Activated CD8-positive, alpha-beta memory T cell treated with anti-CD3 and anti-CD28 coated beads, Interleukin-2, amount 10 ng/mL, durations not matched to agents 7 days and 5 days (primary cell): ENCODE data around the gene DEPDC5. TPM values are rescaled to one million over a fixed set of nuclear protein-coding genes. Genes with fewer than 3 reads are reported as not detected.

Source experiments
- ATAC-seq: fragments of 150-1000 bp; cut with Tn5 transposase; one replicate; pipeline ENCODE4 v1.10.0; 2021; ENCODE audit warnings: moderate library complexity
- CTCF ChIA-PET: fragments of 350-600 bp; sonication (Branson Sonifier 250); formaldehyde crosslinking; loops from one replicate; lab custom pipeline; 2021; ENCODE audit warnings: antibody characterized with exemption; lab: Charles Lee
- DNase-seq: peaks from one replicate; pipeline ENCODE4 v3.0.0-alpha.2; 2020
- H3K27ac Mint-ChIP-seq: one replicate; pipeline ENCODE4 v1.8.0; 2021; ENCODE audit warnings: mild to moderate bottlenecking, mixed read lengths
- H3K27me3 Mint-ChIP-seq: one replicate; pipeline ENCODE4 v1.8.0; 2021; ENCODE audit warnings: mixed read lengths
- H3K36me3 Mint-ChIP-seq: one replicate; pipeline ENCODE4 v1.8.0; 2021; ENCODE audit warnings: mild to moderate bottlenecking, mixed read lengths
- H3K4me1 Mint-ChIP-seq: one replicate; pipeline ENCODE4 v1.8.0; 2021; ENCODE audit warnings: mixed read lengths
- H3K4me3 Mint-ChIP-seq: one replicate; pipeline ENCODE4 v1.8.0; 2021; ENCODE audit warnings: mild to moderate bottlenecking, moderate library complexity, mixed read lengths
- H3K9me3 Mint-ChIP-seq: one replicate; pipeline ENCODE4 v1.8.0; 2022; ENCODE audit warnings: low read depth, mixed read lengths
- total RNA-seq, 2 experiments: library from RNA; stranded (reverse); gene quantifications; one replicate each; pipeline ENCODE4 v1.2.3, GENCODE V29; 2021

The DEPDC5 gene
- total RNA-seq, 2 experiments from 2014 or later: 45.7 to 50.3 TPM

GRCh38 chr22:31920306-31920705, 166.5 kb downstream of the DEPDC5 start:
- no peaks in the 10 kb centered on the region for H3K36me3 Mint-ChIP-seq
- peaks cover 26% of the 10 kb centered on the region for H3K4me1 Mint-ChIP-seq
- H3K27me3 Mint-ChIP-seq: peaks cover 9% of the 10 kb centered on the region
- H3K4me3 Mint-ChIP-seq: no peak overlapping the region
- H3K27ac Mint-ChIP-seq: no peak overlapping the region
- DNase-seq (no peak), ATAC-seq (no peak)
- CTCF ChIA-PET: no interaction called here
- no peaks in the 10 kb centered on the region for H3K9me3 Mint-ChIP-seq

DNA sequence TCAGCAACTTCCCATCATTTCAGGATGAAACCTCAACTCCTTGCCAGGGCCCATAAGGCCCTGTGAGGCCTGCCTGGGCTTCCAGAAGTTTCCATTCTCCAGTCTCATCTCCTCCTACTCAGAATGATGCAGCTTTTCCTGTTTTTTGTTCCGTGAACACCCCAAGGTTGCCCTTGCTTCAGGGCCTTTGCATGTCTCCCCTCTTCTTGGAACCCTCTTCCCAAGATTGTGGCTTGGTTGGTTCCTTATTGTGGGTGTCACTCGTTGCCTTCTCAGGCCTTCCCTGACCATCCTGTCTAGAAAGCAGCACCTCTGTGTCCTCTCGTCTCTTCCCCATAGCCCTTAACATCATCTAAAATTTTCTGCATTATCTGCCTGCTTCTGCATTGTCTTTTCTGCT, 167.3 kb downstream of the DEPDC5 start:
- DNase-seq (no peak), ATAC-seq (no peak)
- H3K4me3 Mint-ChIP-seq: no peak overlapping the region
- no peak overlapping the region for H3K27ac Mint-ChIP-seq
- H3K4me1 Mint-ChIP-seq: peaks cover 26% of the 10 kb centered on the region
- CTCF ChIA-PET: no interaction called here
- no peaks in the 10 kb centered on the region for H3K9me3 Mint-ChIP-seq
- peaks cover 14% of the 10 kb centered on the region for H3K27me3 Mint-ChIP-seq
- H3K36me3 Mint-ChIP-seq: no peaks in the 10 kb centered on the region

DNA sequence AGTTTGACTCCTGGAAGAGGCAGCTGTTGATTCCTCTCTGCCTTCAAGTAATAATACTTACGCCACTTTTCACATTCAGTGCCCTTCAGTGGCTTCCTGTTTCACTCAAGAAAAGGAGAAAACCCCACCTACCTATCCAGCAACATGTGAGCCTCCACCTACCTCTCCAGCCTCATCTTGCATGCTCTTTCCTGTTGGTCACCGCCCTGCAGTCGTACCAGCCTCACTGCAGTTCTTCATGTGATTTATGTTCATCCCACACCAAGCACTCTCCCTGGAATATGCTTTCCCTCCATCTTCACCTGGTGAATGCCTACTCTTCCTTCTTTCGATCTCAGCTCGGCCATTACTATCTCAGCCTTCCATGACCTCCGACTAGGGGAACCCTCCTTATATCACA, 168.7 kb downstream of the DEPDC5 start:
- no peak for DNase-seq
- Mint-ChIP-seq H3K9me3 (no peaks in the 10 kb centered on the region), H3K4me1 (peaks cover 15% of the 10 kb centered on the region), H3K27ac (no peak overlapping the region), H3K27me3 (peaks cover 23% of the 10 kb centered on the region), H3K4me3 (no peak overlapping the region), H3K36me3 (no peaks in the 10 kb centered on the region)
- ATAC-seq: no peak
- CTCF ChIA-PET: no interaction called here

DNA sequence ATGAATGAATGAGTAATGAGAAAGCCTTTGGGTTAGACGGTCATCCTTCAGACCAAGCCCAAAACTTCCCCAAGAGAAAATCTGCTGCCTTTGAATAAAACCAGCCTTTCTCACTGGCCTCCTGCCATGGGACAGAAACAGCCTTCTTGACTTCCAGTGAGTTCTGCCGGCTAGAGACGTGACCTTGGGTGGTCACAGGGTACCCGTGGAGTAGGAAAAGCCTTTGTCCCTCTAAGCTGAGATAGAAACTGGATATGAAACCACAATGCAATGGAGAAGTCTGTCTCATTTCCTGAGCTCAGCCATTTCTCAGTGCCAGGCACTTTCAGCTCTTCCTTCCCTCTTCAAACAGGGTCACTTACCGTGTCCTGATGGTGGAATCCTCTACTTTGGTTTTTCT, 169.3 kb downstream of the DEPDC5 start:
- Mint-ChIP-seq H3K27ac (no peak overlapping the region), H3K4me1 (peaks cover 10% of the 10 kb centered on the region), H3K9me3 (no peaks in the 10 kb centered on the region), H3K4me3 (no peak overlapping the region), H3K27me3 (peaks cover 26% of the 10 kb centered on the region), H3K36me3 (no peaks in the 10 kb centered on the region)
- ATAC-seq: no peak
- DNase-seq: no peak
- CTCF ChIA-PET: no interaction called here

GRCh38 chr22:31923747-31924146, 169.9 kb downstream of the DEPDC5 start:
- CTCF ChIA-PET: no interaction called here
- Mint-ChIP-seq H3K4me3 (no peak overlapping the region), H3K27ac (no peak overlapping the region), H3K9me3 (no peaks in the 10 kb centered on the region), H3K36me3 (no peaks in the 10 kb centered on the region), H3K4me1 (peaks cover 8% of the 10 kb centered on the region), H3K27me3 (peaks cover 28% of the 10 kb centered on the region)
- DNase-seq (no peak), ATAC-seq (no peak)

DNA sequence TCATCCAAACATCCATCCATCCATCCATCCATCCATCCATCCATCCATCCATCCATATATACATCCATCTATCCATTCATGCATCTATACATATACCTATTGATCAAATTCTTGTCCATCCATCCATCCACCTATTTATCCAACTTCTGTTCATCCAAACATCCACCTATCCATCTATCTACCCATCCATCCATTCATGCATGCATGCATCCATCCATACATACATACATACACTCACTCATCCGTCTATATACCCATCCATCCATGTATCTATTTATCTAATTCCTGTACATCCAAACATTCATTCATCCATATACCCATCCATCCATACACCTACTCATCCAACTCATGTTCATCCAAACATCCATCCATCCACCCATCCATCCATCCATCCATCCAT, 171.2 kb downstream of the DEPDC5 start:
- Mint-ChIP-seq H3K4me3 (no peak overlapping the region), H3K4me1 (peaks cover 8% of the 10 kb centered on the region)
- CTCF ChIA-PET: no interaction called here

DNA sequence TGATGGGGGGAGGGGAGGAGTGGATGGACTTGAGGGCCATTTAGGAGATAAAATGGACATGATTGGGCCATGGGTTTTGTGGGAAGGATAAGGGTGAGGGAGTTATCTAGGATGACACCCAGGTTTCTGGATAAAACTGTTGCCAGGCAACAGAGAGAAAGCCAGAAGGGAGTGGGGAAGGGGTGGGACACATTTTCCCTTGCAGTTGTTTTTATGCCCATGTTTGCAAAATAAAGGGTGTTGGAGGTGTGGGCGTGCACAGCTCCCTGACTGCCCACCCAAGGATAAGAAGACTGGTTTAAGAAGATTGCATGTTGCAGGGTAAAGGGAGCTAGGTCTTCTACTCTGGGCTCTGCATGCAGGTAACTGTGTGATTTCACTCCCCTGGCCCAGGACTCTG, 172.2 kb downstream of the DEPDC5 start:
- CTCF ChIA-PET: interaction anchor here (1.4 kb wide), 1 partner anchor 17 kb away, joined by 3 read pairs; no protein-coding TSS in a partner anchor
- H3K27me3 Mint-ChIP-seq: peaks cover 33% of the 10 kb centered on the region
- no peak overlapping the region for H3K4me3 Mint-ChIP-seq
- H3K27ac Mint-ChIP-seq: no peak overlapping the region
- H3K9me3 Mint-ChIP-seq: no peaks in the 10 kb centered on the region
- ATAC-seq: no peak
- peaks cover 8% of the 10 kb centered on the region for H3K4me1 Mint-ChIP-seq
- DNase-seq: no peak
- H3K36me3 Mint-ChIP-seq: no peaks in the 10 kb centered on the region

More for the DNA sequence above, 171.2 kb downstream of the DEPDC5 start:
- no peak for DNase-seq
- Mint-ChIP-seq H3K9me3 (no peaks in the 10 kb centered on the region), H3K36me3 (no peaks in the 10 kb centered on the region), H3K27me3 (peaks cover 33% of the 10 kb centered on the region), H3K27ac (no peak overlapping the region)
- no peak for ATAC-seq

- Mint-ChIP-seq H3K4me3 (no peak overlapping the region), H3K4me1 (peaks cover 10% of the 10 kb centered on the region), H3K36me3 (no peaks in the 10 kb centered on the region), H3K27me3 (peaks cover 33% of the 10 kb centered on the region), H3K27ac (no peak overlapping the region), H3K9me3 (no peaks in the 10 kb centered on the region)
- CTCF ChIA-PET: interaction anchor here (1.4 kb wide), 1 partner anchor 16 kb away, joined by 3 read pairs; no protein-coding TSS in a partner anchor
- no peak for DNase-seq
- no peak for ATAC-seq
Observed at GRCh38 chr22:31926969-31927368, 173.2 kb downstream of the DEPDC5 start.

DNA sequence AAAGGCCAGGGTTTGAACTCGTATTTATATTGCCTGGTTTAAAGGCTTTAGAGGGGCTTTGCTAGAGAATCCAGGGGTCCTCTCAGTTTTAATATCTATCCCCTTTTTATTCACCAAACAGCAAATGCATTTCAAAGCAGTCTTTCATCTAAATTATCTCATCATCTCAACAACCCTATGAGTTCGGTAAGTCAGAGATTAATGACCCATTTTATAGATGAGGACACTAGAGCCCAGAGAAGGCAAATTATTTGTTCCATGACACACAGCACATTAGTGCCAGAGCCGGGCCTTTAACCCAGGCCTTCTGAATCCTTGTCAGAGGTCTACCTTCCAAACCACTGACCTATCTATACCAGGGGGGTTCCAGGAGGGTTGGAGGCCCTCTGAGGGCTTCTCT, 173.7 kb downstream of the DEPDC5 start:
- peaks cover 32% of the 10 kb centered on the region for H3K27me3 Mint-ChIP-seq
- CTCF ChIA-PET: interaction anchor here (1.8 kb wide), 1 partner anchor 16 kb away, joined by 6 read pairs; no protein-coding TSS in a partner anchor
- ATAC-seq (no peak), DNase-seq (no peak)
- peaks cover 10% of the 10 kb centered on the region for H3K4me1 Mint-ChIP-seq
- H3K4me3 Mint-ChIP-seq: no peak overlapping the region
- H3K36me3 Mint-ChIP-seq: no peaks in the 10 kb centered on the region
- no peaks in the 10 kb centered on the region for H3K9me3 Mint-ChIP-seq
- no peak overlapping the region for H3K27ac Mint-ChIP-seq

GRCh38 chr22:31929167-31929930, 175.5 kb downstream of the DEPDC5 start:
- peaks cover 3% of the 10 kb centered on the region for H3K4me1 Mint-ChIP-seq
- DNase-seq: no peak

DNA sequence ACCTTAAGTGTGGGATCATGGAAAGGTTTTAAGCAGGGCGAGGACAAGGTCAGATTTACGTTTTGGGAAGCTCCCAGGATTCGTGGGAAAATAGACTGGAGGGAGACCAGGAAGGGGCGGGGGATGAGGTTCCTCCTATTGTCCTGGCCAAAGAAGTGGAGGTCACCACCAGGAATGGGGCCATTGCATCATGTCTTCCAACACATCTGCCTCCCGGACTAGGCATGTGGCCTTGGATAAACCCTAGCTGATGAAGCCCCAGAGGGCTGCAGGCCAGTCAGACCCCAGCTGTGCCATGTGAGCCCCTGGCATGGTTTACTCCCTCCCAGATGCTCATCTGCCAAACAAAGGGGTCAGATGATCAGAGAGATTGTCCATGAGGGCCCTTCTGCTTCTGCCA, 179.0 kb downstream of the DEPDC5 start:
- H3K27ac Mint-ChIP-seq: no peak overlapping the region
- peaks cover 14% of the 10 kb centered on the region for H3K27me3 Mint-ChIP-seq
- CTCF ChIA-PET: interaction anchor here (1.1 kb wide), 1 partner anchor 37 kb away, joined by 3 read pairs; no protein-coding TSS in a partner anchor
- no peaks in the 10 kb centered on the region for H3K9me3 Mint-ChIP-seq
- H3K4me1 Mint-ChIP-seq: peaks cover 3% of the 10 kb centered on the region
- ATAC-seq: no peak
- DNase-seq: no peak
- no peak overlapping the region for H3K4me3 Mint-ChIP-seq
- H3K36me3 Mint-ChIP-seq: no peaks in the 10 kb centered on the region

More at GRCh38 chr22:31929167-31929930, 175.5 kb downstream of the DEPDC5 start:
- Mint-ChIP-seq H3K27ac (no peak overlapping the region), H3K9me3 (no peaks in the 10 kb centered on the region), H3K27me3 (peaks cover 29% of the 10 kb centered on the region), H3K4me3 (no peak overlapping the region), H3K36me3 (no peaks in the 10 kb centered on the region)
- CTCF ChIA-PET: interaction anchor here (1.8 kb wide), 1 partner anchor 14 kb away, joined by 6 read pairs; no protein-coding TSS in a partner anchor
- no peak for ATAC-seq

DNA sequence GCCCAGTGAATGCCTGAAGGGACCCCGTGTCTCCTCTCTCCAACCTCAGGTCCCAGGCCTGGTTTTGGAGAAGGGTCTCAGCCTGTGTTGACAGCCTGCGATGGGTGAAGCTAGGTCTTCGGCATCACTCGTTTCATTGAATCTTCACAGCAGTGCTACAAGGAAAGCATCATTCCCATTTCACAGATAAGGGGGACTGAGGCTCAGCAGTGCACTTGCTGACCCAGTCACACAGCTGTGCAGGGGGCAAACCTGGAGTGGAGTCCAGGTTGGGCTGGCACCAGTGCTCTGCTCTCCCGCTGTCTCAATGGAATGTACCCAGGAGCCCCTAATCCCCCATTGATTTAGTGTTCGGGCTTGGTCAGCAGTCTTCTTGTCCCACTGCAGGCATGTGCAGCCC, 179.6 kb downstream of the DEPDC5 start:
- H3K27me3 Mint-ChIP-seq: peaks cover 11% of the 10 kb centered on the region
- H3K9me3 Mint-ChIP-seq: no peaks in the 10 kb centered on the region
- no peak overlapping the region for H3K4me3 Mint-ChIP-seq
- H3K36me3 Mint-ChIP-seq: no peaks in the 10 kb centered on the region
- DNase-seq (no peak), ATAC-seq (no peak)
- H3K27ac Mint-ChIP-seq: no peak overlapping the region
- CTCF ChIA-PET: no interaction called here
- H3K4me1 Mint-ChIP-seq: peaks cover 3% of the 10 kb centered on the region

GRCh38 chr22:31933816-31934482, 180.1 kb downstream of the DEPDC5 start:
- DNase-seq: no peak
- H3K4me1 Mint-ChIP-seq: peaks cover 3% of the 10 kb centered on the region
- ATAC-seq: no peak
- no peak overlapping the region for H3K27ac Mint-ChIP-seq
- H3K4me3 Mint-ChIP-seq: no peak overlapping the region
- H3K9me3 Mint-ChIP-seq: no peaks in the 10 kb centered on the region
- H3K27me3 Mint-ChIP-seq: peaks cover 8% of the 10 kb centered on the region
- CTCF ChIA-PET: interaction anchor here (0.8 kb wide), 1 partner anchor 149 kb away, joined by 3 read pairs; no protein-coding TSS in a partner anchor
- no peaks in the 10 kb centered on the region for H3K36me3 Mint-ChIP-seq
